SU-DHL-6 (cell line): ENCODE results near the gene SPINK1.

Source experiments
- H2AFZ ChIP-seq: fragments of 200-600 bp; sonication (generic); 2 replicates; pipeline ENCODE4 v1.6.1; 2014; ENCODE audit warnings: low read depth, mild to moderate bottlenecking, moderate library complexity, mixed read lengths, antibody characterized with exemption, low read length; ENCODE audit not compliant: severe bottlenecking
- H3F3A ChIP-seq: fragments of 200-600 bp; shearing (Covaris generic); 2 replicates; pipeline ENCODE4 v1.6.0; 2016; ENCODE audit warnings: antibody characterized with exemption, mild to moderate bottlenecking; ENCODE audit not compliant: insufficient read depth
- H3K27ac ChIP-seq: fragments of 200-600 bp; sonication (generic); 2 replicates; pipeline ENCODE4 v1.5.1; 2016; ENCODE audit warnings: low read depth, mild to moderate bottlenecking, low read length, moderate library complexity, mixed read lengths
- H3K27me3 ChIP-seq: fragments of 200-600 bp; sonication (generic), shearing (Covaris generic); 2 replicates; pipeline ENCODE4 v1.6.0; 2014; ENCODE audit warnings: mild to moderate bottlenecking, low read length
- H3K36me3 ChIP-seq: fragments of 200-600 bp; sonication (generic); 2 replicates; pipeline ENCODE4 v1.6.1; 2014; ENCODE audit warnings: mild to moderate bottlenecking, low read length, mixed read lengths
- H3K4me2 ChIP-seq: fragments of 300-600, 200-600 bp; shearing (Covaris generic), sonication (generic); 2 replicates; pipeline ENCODE4 v1.6.0; 2014; ENCODE audit warnings: low read length, low read depth, mild to moderate bottlenecking; ENCODE audit not compliant: poor library complexity, severe bottlenecking
- H3K4me3 ChIP-seq: fragments of 200-600 bp; sonication (generic); 2 replicates; pipeline ENCODE4 v1.5.1; 2014; ENCODE audit warnings: antibody characterized with exemption, low read length, mild to moderate bottlenecking, mixed read lengths; ENCODE audit not compliant: insufficient read depth, poor library complexity, severe bottlenecking
- H3K79me2 ChIP-seq: fragments of 200-600 bp; sonication (generic); 2 replicates; pipeline ENCODE4 v1.6.1; 2014; ENCODE audit warnings: mild to moderate bottlenecking, low read length, moderate library complexity; ENCODE audit not compliant: insufficient read depth
- H3K9ac ChIP-seq: fragments of 200-600 bp; sonication (generic); 2 replicates; pipeline ENCODE4 v1.7.0; 2014; ENCODE audit warnings: mild to moderate bottlenecking, low read length
- H3K9me2 ChIP-seq: fragments of 200-600 bp; sonication (generic); replicated peaks from 2 replicates; pipeline ENCODE4 v1.6.1; 2014; ENCODE audit warnings: low read length; ENCODE audit not compliant: insufficient read depth
- H3K9me3 ChIP-seq: fragments of 200-600 bp; sonication (generic); 2 replicates; pipeline ENCODE4 v1.6.1; 2014; ENCODE audit warnings: low read length, mixed read lengths; ENCODE audit not compliant: insufficient read depth
- H4K20me1 ChIP-seq: fragments of 200-600 bp; sonication (generic); 2 replicates; pipeline ENCODE4 v1.6.1; 2014; ENCODE audit warnings: low read depth, mild to moderate bottlenecking, antibody characterized with exemption, low read length, moderate library complexity, mixed read lengths
- CTCF ChIP-seq: fragments of 200-600 bp; sonication (generic); IDR thresholded peaks from one replicate; pipeline ENCODE4 v1.5.1; 2017; ENCODE audit warnings: antibody characterized with exemption, mild to moderate bottlenecking, low read length, moderate library complexity; ENCODE audit not compliant: insufficient read depth, poor library complexity, severe bottlenecking
- EZH2phosphoT487 ChIP-seq: fragments of 200-600 bp; sonication (generic), shearing (Covaris generic); conservative IDR thresholded peaks from 2 replicates; pipeline ENCODE4 v1.6.1; 2018; ENCODE audit warnings: mild to moderate bottlenecking, antibody characterized with exemption, low read length, moderate library complexity, mixed read lengths

Gene SPINK1

GRCh38 chr5:147818290-147818689 is 13.2 kb downstream of the SPINK1 start:
- no peak overlapping the region for H3K4me2 ChIP-seq
- H3K9me3 ChIP-seq = no peaks in the 10 kb centered on the region
- no peak overlapping the region for H2AFZ ChIP-seq
- no peaks in the 10 kb centered on the region for H3K36me3 ChIP-seq
- TF ChIP-seq EZH2phosphoT487 (no peak), CTCF (no peak)
- H3K27ac ChIP-seq = no peak overlapping the region
- no peaks in the 10 kb centered on the region for H4K20me1 ChIP-seq
- no peak overlapping the region for H3K4me3 ChIP-seq
- no peaks in the 10 kb centered on the region for H3K9me2 ChIP-seq
- no peaks in the 10 kb centered on the region for H3F3A ChIP-seq
- H3K27me3 ChIP-seq = no peaks in the 10 kb centered on the region
- H3K9ac ChIP-seq = no peak overlapping the region
- H3K79me2 ChIP-seq = no peaks in the 10 kb centered on the region

- no peak overlapping the region for H2AFZ ChIP-seq
- H3K9ac ChIP-seq = no peak overlapping the region
- H3K9me3 ChIP-seq = no peaks in the 10 kb centered on the region
- no peak overlapping the region for H3K27ac ChIP-seq
- no peaks in the 10 kb centered on the region for H3K27me3 ChIP-seq
- H3K9me2 ChIP-seq = no peaks in the 10 kb centered on the region
- TF ChIP-seq CTCF (no peak), EZH2phosphoT487 (no peak)
- no peaks in the 10 kb centered on the region for H4K20me1 ChIP-seq
- no peaks in the 10 kb centered on the region for H3K79me2 ChIP-seq
- H3F3A ChIP-seq = no peaks in the 10 kb centered on the region
- no peaks in the 10 kb centered on the region for H3K36me3 ChIP-seq
- H3K4me2 ChIP-seq = no peak overlapping the region
- H3K4me3 ChIP-seq = no peak overlapping the region
Observed at GRCh38 chr5:147813696-147814095, 17.8 kb downstream of the SPINK1 start.

- TF ChIP-seq EZH2phosphoT487 (no peak), CTCF (no peak)
- H3K9me2 ChIP-seq = no peaks in the 10 kb centered on the region
- no peak overlapping the region for H3K27ac ChIP-seq
- H3F3A ChIP-seq = no peaks in the 10 kb centered on the region
- no peaks in the 10 kb centered on the region for H3K36me3 ChIP-seq
- no peak overlapping the region for H3K4me2 ChIP-seq
- H3K79me2 ChIP-seq = no peaks in the 10 kb centered on the region
- no peak overlapping the region for H3K9ac ChIP-seq
- H3K9me3 ChIP-seq = no peaks in the 10 kb centered on the region
- no peak overlapping the region for H2AFZ ChIP-seq
- H3K27me3 ChIP-seq = no peaks in the 10 kb centered on the region
- no peaks in the 10 kb centered on the region for H4K20me1 ChIP-seq
- H3K4me3 ChIP-seq = no peak overlapping the region
Observed at GRCh38 chr5:147809830-147810666, 21.4 kb downstream of the SPINK1 start.
